ENCODE measurements around the gene RINT1.
A peak's percentile ranks its signal among the peaks of the same experiment; 100 is the strongest.
"Not testable (repeated sequence)": the region's sequence is repeated elsewhere in the genome, so short reads cannot be mapped to it uniquely, and the experiment has no call there.

The RINT1 gene

DNA sequence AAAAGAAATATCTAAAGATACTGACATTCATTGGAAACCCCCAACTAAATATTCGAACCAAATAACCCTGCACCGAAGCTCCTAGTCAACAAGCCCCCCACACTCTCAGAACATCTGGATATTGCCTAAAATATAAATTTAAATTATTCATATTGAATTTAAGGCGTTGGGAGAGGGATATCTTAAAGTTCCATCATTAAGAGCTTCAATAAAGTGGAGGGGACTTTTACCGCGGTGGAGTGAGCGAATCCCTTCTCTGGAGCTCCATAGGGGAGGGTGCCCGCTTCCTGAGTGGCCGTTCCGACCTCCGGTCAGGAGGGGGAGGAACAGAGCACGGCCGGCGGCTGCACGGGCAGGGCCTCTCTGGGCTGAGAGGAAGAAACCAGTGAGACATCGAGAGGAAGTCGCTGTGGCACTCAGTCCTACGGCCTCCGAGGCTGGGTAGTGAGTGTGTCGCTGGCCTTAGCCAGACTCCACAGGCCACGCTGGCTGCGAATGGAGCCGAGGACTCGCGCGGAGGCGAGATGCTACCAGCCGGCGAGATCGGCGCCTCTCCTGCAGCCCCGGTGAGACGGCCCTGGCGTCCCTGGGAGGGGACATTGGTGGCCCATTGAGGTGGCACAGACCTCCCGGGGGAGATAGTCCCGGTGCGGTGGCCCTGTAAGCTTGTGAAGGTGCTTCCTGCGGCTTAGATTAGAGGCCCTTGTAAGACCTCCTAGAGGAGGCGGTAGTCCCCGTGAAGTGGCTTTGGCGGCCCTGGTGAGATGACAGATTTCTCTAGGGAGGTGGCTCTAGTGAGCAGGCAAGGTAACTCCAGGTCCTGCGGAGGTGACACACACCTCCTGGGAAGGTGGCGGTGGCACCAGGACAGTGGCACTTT lies at the start of gene RINT1:
Gene RINT1, plus strand, starts transcription at position 410 of the 880 bp plus-strand sequence. Its CDS starts 115 bp downstream, at position 525.
- peak; percentile 41 to 95 (median 84) for DNase-seq

DNA sequence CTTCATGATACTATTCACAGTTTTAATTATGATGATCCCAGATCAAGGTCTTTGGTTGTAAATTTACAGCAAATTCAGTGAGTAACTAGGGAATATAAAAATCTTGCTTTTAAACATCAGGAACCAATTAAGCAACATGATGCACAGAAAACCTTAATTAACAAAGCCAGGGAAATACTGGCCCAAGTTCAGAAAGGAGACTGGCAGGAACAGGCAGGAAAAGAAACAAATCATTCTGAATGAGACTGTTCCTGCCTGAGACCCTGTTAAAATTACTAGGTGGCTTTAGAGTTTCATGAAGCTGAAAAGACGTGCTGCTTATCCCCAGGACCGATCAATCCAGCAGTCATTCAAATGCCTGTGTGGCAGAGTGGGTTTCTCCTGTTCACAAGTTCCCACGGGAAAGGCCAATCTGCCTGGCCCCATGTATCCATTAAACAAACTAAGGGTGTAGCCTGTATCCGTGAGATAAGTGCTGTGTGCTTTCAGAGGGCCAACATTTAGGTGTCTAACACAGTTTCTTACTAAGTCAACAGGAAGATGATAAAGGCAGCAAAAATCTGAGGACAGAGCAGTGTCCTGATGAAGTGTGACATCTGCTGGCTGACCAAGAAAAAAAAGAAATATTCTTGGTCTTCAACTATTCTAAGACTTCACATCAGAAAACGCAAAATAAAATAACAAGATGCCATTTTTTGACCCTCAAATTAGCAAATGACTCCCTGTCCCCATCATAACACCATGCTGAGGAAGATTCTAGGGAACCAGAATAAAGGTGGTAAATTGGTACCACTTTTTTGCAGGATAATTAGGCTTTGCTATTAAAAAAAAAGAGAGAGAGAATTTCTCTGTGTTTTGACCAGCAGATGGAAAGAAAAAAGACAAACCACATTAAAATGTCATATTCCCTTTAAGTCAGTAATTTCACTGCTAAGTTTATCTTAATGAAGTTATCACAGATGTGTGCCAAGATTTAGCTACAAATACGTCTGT lies 44.1 kb upstream of the RINT1 start:
- DNase-seq = peak in 8 of 56 donors; percentile 0 to 23 (median 4)

DNA sequence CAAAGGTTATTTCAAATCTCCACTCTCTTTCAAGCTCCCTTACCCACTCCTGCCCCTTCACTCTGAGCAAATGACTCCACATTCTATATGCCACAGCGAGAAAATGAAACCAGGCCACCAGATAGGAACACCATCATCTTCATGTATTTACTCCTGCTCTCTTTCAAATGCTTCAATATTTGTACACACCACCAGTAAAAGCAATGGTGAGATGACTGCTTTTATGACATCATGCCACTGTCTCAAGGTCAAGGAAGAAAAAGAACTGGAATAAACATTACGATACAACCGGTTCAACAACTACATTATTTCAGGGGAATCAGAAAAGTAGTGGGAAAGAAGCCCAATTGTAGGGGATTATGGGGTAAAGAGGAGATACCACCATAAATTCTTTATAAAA lies 42.6 kb upstream of the RINT1 start:
- no peak for DNase-seq

DNA sequence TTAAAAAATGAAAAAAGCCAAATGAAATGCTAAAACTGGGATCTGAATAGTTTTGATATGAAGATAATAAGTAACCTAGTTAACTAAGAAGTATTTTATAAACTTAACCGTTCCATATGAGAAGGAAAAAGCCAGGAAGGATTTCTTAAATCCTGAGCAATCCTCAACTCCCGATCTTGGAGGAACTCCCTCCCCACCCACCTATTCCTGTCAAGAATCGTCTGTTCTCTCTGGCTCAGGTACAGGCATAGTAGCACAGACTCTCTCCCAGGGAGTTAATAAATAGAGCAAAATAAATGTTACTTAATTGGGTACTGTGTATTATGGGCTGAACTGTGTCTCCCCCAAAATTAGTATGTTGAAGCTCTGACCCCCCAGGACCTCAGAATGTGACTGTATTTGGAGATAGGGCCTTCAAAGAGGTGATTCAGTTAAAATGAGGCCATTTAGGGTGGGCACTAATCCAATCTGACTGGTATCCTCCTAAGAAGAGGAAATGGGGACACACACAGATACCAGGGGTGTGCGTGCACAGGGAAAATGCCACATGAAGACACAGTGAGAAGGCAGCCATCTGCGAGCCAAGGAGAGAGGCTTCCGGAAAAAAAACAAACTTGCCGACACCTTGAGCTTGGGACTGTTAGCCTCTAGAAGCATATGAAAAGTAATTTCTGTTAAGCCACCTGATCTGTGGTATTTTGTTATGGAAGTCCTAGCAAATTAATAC lies 38.6 kb upstream of the RINT1 start:
- peak in 6 of 56 donors; percentile 2 to 21 (median 4) for DNase-seq

DNA sequence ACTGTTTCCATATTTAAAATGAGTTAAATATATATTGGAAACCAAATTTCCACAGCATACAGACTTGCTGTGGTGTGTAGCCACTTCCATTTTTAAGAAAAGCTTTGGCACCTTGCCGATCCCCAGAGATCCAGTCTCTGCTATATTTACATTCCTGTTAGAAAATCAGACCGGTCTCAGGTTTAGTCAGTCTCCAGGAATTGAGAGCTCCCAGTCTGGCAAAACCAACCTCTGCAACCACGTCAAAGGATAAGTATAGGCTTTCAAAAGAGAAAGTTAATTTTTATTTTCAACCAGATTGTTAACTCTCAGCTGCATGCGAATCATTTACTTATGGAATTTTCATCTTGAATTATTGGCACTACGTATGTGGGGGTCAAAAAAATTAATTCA lies 38.1 kb upstream of the RINT1 start:
- DNase-seq = no peak

DNA sequence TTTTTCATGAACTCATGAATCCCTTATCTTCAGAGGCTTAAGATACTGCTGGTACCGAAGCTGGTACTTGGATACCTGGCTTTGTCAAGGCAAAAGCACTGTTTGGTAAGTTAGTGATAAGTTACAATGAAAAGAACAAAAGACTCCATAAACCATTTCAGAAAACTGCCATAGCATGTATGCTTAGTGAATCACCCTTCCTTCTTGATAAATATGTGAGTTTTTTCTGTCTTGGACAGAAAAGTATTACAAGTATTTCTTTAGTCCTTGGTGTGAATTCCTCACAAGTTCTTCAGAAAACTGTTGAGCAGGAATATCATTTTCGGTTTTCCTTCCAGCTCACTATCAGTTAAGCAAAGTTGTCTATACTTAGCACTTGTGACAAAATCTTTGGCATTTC lies 35.5 kb upstream of the RINT1 start:
- DNase-seq = no peak

DNA sequence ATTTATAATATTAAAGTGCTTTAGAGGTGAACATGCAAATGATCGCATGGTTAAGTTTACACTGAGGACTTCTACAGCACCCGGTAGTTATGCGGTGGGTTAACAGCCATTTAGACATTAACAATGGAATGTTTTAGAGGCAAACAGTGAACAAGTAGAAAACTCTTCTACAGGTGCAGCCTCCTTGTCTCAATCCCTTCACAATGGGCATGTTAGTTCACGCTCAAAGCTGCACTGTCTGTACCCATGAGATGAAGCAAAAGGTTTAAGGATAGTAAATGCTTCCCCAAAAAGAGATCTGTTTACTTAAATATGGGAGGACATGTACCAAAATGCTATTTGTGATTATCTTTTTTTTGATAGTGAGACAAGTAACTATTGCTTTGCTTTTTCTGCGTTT lies 35.0 kb upstream of the RINT1 start:
- DNase-seq = no peak

DNA sequence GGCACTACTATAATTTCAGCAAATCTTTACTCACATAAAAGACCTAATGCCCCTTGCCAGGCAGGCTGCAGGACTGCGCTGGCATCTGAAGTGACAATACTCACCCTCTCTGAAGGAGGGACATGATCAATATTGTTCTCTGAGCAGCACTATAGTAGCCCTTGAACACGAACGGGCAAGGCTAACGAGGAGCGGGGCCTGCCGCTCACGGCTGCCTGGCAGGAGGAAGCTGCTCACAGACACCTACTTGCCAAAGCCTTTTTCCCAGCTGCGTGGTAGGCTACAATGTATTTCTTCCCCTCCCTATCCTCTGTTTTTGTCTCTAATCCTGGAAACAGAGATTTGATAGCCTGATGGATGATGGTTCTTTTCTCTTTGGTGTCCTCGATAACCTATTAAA lies 29.8 kb upstream of the RINT1 start:
- no peak for DNase-seq

DNA sequence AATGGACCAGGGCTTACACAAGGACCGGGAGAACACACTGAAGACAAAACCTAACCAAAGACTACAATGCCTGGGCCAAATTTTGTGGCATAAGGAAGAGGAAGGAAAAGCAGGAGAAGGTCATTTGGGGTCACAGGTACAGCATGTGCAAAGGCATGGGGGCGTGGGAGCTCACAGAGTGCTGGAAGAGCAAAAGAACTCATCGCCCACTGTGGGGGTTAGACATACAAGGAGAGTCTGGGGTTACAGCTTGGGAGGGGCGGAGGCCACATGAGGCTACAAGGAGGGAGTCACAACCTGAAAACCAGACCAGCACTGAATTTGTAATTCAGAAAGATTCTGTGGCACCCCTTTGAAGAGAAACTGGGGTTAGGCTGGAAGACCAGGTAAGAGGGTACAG lies 19.6 kb upstream of the RINT1 start:
- DNase-seq = no peak

DNA sequence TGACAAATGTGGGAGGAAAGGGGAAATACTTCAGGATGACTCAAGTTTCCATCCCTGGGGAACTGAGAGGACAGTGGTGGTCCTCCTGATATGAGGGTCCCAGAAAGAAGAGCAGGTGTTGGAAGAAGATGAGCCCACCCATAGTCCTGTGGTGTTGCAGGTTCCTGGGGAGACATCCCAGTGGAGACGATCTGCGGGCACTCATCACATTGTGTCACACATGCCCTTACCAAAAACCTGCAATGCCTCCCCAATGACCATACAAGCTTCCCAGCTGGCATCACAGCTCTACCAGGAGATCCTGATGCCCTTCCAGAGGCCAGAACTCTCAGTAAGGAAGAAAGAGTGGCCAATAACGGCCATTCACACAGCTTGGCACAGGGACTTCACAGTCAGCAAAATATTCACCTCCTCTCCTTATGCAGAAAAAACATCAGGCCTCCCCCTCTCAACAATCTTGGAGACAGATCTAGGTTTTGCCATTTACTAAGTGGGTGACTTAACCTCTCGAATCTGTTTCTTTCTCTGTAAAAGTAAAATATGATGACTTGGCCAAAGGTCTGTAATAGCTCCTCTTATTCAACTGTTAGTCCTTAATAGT lies 19.0 kb upstream of the RINT1 start:
- no peak for DNase-seq

DNA sequence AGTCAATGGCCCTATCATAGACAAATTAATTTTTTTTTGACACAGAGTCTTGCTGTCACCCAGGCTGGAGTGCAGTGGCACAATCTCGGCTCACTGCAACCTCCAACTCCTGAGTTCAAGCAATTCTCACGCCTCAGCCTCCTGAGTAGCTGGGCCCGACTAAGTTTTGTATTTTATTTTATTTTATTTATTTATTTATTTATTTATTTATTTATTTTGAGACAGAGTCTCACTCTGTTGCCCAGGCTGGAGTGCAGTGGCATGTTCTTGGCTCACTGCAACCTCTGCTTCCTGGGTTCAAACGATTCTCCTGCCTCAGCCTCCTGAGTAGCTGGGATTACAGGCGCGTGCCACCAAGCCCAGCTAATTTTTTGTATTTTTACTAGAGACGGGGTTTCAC lies 16.4 kb upstream of the RINT1 start:
- not testable (repeated sequence) for DNase-seq

DNA sequence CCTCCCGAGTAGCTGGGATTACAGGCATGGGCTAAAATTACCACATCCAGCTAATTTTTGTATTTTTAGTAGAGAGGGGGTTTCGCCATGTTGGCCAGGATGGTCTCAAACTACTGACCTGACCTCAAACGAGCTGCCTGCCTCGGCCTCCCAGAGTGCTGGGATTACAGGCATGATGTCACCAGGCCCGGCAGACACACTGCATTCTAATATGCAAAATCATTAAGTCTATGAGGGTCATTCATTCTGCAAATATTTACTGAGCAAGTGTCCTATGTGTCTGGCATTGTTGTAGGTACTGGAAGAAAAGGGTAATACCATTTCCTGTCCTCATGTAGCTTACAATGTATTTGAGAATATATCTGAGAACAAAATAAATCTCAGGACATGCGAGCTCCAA lies 12.6 kb upstream of the RINT1 start:
- DNase-seq = no peak

DNA sequence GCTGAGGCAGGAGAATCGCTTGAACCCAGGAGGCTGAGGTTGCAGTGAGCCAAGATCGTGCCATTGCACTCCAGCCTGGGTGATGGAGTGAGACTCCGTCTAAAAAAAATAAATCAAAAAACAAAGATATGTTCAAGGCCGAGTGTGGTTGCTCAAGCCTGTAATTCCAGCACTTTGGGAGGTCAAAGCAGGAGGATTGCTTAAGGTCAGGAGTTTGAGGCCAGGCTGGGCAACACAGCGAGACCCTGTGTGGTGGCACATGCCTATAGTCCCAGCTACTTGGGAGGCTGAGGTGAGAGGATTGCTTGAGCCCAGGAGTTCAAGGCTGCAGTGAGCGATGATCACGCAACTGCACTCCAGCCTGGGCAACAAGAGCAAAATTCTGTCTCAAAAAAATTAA lies 11.4 kb upstream of the RINT1 start:
- DNase-seq = not testable (repeated sequence)

DNA sequence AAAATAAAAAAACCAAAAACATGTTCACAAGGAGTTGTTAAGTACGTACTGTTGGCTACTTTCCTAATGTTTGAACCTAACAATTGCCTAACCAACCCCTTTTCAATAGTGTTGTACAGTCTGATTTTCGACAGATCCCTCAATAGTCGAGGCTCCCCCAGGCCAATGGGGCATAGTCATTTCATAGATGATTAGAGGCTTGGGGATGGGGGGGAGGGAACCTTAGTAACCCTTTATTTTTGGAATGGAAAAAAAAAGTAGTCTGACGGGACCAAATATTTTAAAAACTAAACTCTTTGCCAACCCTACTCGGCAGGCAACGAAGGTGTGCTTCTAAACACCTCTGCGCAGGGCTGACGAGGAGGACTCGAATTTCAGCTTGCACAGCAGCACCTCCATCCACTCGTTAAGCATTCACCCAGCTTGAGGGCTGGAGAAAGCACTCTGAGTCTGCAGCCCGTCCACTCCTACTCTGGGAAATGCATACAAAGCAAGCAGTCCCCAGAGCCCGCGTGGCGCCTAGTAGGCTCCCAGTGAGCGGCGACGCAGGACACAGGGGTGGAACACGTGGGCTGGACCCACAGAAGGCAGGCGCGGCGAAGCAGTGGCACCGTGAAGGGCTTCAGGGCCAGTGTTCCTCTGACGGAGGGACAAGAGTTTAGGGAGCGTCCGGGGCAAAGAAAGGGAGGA lies 10.8 kb upstream of the RINT1 start:
- peak in 46 of 56 donors; percentile 15 to 71 (median 42) for DNase-seq

DNA sequence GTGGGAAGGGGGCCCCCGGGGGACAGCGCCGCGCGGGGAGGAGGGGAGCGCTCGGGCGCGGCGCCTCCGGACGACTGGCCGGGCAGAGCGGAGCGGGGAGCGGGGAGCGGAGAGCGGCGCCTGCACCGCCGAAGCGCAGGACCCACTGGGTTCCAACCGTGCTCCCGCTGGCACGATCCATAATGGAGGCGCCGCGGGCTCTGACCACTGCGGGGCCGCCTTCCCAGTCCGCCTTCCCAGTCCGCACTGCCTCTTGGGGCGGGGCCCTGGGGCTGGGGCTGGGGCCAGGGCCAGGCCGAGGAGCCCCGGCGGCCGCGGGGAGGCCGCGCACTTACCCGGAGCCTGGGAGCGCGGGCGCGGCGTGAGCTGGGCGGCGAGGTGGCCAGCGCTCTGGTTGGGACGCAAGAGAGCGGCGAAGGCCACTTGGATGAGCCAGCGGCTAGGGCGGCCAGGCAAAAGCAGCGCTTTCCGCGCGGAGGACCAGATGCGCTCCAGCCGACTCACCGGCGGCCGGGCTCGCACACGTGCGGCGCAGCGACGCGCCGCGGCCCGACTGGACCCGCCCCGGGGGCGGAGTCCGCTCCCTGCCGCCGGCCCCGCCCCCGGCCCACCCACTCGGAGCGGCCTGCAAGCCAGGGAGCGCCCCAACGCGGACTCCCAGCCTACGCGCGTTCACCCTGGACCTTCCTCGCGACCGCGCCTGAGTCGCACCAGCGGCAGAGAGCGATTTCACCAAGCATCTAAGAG lies 10.1 kb upstream of the RINT1 start, which contains the start of gene PUS7:
Gene PUS7, minus strand, starts transcription at position 555 of the 747 bp plus-strand sequence. CDS start 13,759 bp downstream, outside the sequence.
- peak in 55 of 56 donors; percentile 18 to 91 (median 78) for DNase-seq

DNA sequence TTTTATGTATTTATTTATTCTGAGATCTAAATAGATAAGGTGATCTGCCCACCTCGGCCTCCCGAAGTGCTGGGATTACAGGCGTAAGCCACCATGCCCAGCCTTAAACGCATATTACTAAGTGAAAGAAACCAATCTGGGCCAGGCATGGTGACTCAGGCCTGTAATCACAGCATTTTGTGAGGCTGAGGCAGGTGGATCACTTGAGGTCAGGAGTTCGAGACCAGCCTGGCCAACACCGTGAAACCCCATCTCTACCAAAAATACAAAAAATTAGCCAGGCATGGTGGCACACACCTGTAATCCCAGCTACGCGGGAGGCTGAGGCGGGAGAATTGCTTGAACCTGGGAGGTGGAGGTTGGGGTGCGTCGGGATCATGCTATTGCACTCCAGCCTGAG lies 7.6 kb upstream of the RINT1 start:
- DNase-seq = not testable (repeated sequence)

DNA sequence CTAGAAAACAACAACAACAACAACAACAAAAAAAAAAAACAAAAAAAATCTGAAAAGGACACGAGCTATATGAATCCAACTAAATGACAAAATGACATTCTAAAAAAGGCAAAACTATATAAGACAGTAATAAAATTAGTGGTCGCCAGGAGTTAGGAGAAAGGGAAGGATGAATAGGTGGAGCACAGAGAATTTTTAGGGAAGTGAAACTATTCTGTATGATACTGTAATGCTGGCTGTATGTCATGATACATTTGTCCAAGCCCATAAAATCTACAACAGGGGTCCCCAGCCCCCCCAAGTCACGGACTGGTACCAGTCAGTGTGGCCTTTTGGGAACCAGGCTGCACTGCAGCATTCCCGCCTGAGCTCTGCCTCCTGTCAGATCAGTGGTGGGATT lies 7.2 kb upstream of the RINT1 start:
- no peak for DNase-seq

DNA sequence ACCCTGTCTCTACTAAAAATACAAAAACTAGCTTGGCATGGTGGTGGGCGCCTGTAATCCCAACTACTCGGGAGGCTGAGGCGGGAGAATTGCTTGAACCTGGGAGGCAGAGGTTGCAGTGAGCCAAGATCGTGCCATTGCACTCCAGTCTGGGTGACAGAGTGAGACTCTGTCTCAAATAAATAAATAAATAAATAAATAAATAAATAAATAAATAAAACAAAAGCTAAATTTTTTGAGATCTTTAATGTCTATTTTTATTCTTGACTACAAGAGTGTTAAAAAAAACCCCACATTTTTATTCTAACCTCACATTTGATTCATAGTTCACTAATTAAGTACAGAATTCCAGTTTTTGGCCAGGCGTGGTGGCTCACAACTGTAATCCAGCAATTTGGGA lies 4.3 kb upstream of the RINT1 start:
- not testable (repeated sequence) for DNase-seq

DNA sequence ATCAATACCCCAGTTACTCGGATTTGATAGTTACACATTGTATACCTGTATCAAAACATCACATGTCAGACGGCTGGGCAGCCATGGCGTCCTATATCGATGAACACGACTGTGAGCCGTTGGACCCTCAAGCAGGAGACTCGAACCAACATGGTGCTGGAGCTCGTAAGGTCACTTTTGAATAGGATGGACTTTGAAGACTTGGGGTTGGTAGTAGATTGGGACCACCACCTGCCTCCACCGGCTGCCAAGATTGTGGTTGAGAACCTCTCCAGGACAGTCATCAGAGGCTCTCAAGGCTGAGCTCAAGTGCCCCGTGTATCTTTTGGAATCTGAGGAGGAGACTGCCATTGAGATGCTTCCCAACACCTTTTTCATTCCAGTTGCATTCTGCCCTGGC lies 1.9 kb upstream of the RINT1 start:
- DNase-seq = no peak

Measured in nucleus accumbens (tissue), 56 donors.